K562 (cell line): ENCODE measurements around the gene RCOR3. TPM values are rescaled to one million over a fixed set of nuclear protein-coding genes. Genes with fewer than 3 reads are reported as not detected.
A peak's percentile ranks its signal among the peaks of the same experiment; 100 is the strongest.

ENCODE experiments used
- BACH1 ChIP-seq: fragments of 200-800 bp; sonication (Bioruptor generic); IDR thresholded peaks from 2 replicates; pipeline ENCODE4 v1.6.1; 2016; ENCODE audit warnings: missing genetic modification characterization, missing compliant biosample characterization
- DACH1 ChIP-seq: fragments of 450-650 bp; IDR thresholded peaks from 2 replicates; pipeline ENCODE4 v1.6.1; 2018; ENCODE audit not compliant: partially characterized antibody
- FOXK2 ChIP-seq, 2 experiments: fragments of 450-650 bp; IDR thresholded peaks in 1 of 2; conservative IDR thresholded peaks in 1 of 2; 2 replicates each; pipeline ENCODE4 v1.6.1; 2016; ENCODE audit warnings: low read depth in 2 of 2, mild to moderate bottlenecking in 1 of 2
- NR1H2 ChIP-seq: sonication (generic); formaldehyde crosslinking; IDR thresholded peaks from 2 replicates; pipeline ENCODE4 v1.4.0; 2020; ENCODE audit warnings: mild to moderate bottlenecking, missing genetic modification reagents
- PHTF2 ChIP-seq: fragments of 250-450 bp; sonication (Bioruptor Pico); IDR thresholded peaks from 2 replicates; pipeline ENCODE4 v1.5.0; 2021; ENCODE audit warnings: mild to moderate bottlenecking
- POLR2H ChIP-seq: IDR thresholded peaks from 2 replicates; pipeline ENCODE4 v1.6.1; 2016; ENCODE audit warnings: missing genetic modification characterization, low read depth, mild to moderate bottlenecking, control low read depth, missing compliant biosample characterization, moderate library complexity
- SETDB1 ChIP-seq: IDR thresholded peaks from one replicate; pipeline ENCODE4 v1.6.1; 2012; ENCODE audit warnings: low read length, control low read depth, inconsistent platforms
- SREBF1 ChIP-seq: fragments of 150-350 bp; IDR thresholded peaks from 2 replicates; pipeline ENCODE4 v1.6.1; 2014; ENCODE audit warnings: antibody characterized with exemption, low read depth, low read length, borderline replicate concordance
- TAF1 ChIP-seq: IDR thresholded peaks from 2 replicates; pipeline ENCODE4 v1.6.1; 2011; ENCODE audit warnings: mild to moderate bottlenecking, low read length, moderate library complexity; ENCODE audit not compliant: insufficient read depth, control insufficient read depth, severe bottlenecking; ENCODE audit errors: extremely low read depth
- THRAP3 ChIP-seq: fragments of 450-650 bp; IDR thresholded peaks from 2 replicates; pipeline ENCODE4 v1.6.1; 2016; ENCODE audit warnings: mild to moderate bottlenecking, inconsistent platforms, borderline replicate concordance
- ZFP36 ChIP-seq: fragments of 150-350 bp; IDR thresholded peaks from 2 replicates; pipeline ENCODE4 v1.6.1; 2018; ENCODE audit warnings: low read length, low read depth; ENCODE audit not compliant: partially characterized antibody
- ZNF395 ChIP-seq: fragments of 200-800 bp; sonication (Bioruptor generic); IDR thresholded peaks from 2 replicates; pipeline ENCODE4 v1.6.1; 2017; ENCODE audit warnings: missing genetic modification characterization, missing compliant biosample characterization
- polyA plus RNA-seq, 8 experiments: library from polyadenylated mRNA; depleted of rRNA in 4 of 8; stranded (reverse) in 5 of 8; unstranded in 3 of 8; fragments of >200 nt; fragmentation: Nextera tagmentation in 2 of 8; fragmentation: Illumina TruSeq in 1 of 8; extraction: Ambion mirVana in 2 of 8; extraction: Trizol in 1 of 8; gene quantifications; 2 replicates each; pipeline versions ENCODE4 v1.2.1 to v1.2.3, GENCODE V29; 2011 to 2014; ENCODE audit warnings: inconsistent platforms in 1 of 8, missing spikeins in 1 of 8
- total RNA-seq, 7 experiments: library from RNA; depleted of rRNA in 6 of 7; stranded (reverse); fragments of >200 nt in 6 of 7; fragmentation: Illumina TruSeq in 2 of 7; extraction: Trizol in 2 of 7; gene quantifications; 2 replicates each; pipeline versions ENCODE4 v1.2.1 to v1.2.3, GENCODE V29; 2011 to 2021; ENCODE audit warnings: low replicate concordance in 1 of 7
- TF ChIP-seq, protein P1 (sequence below), 2 experiments: fragments of 450-650 bp; IDR thresholded peaks; 2 replicates each; pipeline ENCODE4 v1.6.1; 2018; ENCODE audit warnings: mild to moderate bottlenecking in 2 of 2, low read depth in 1 of 2; ENCODE audit not compliant: partially characterized antibody in 2 of 2
- TF ChIP-seq, protein P2 (sequence below): fragments of 250-450 bp; sonication (Bioruptor Pico); IDR thresholded peaks from 2 replicates; pipeline ENCODE4 v1.5.0; 2021; ENCODE audit warnings: mild to moderate bottlenecking, borderline replicate concordance
- TF ChIP-seq, protein P3 (sequence below), 2 experiments: fragments of 200-800 bp in 1 of 2; sonication (Bioruptor generic) in 1 of 2; sonication (generic) in 1 of 2; formaldehyde crosslinking in 1 of 2; IDR thresholded peaks in 1 of 2; conservative IDR thresholded peaks in 1 of 2; 2 replicates each; pipeline versions ENCODE4 v1.5.0 to v1.6.1; 2016 to 2020; ENCODE audit warnings: missing compliant biosample characterization in 1 of 2, missing genetic modification characterization in 1 of 2, missing genetic modification reagents in 1 of 2

RCOR3 gene
- total and polyA plus RNA-seq, 9 of the 15 experiments (the other 6 are each of a cell fraction or from before 2014, with no cell fraction given): 9.7 to 42.7 (median 29.5) TPM

- TF ChIP-seq THRAP3: peak; percentile 71; the same call in 1 of the 2 replicates
- TF ChIP-seq NR1H2: no peak
- TF ChIP-seq DACH1: no peak
- peak; percentile 26 for TF ChIP-seq ZFP36
- TF ChIP-seq, protein P1, sequence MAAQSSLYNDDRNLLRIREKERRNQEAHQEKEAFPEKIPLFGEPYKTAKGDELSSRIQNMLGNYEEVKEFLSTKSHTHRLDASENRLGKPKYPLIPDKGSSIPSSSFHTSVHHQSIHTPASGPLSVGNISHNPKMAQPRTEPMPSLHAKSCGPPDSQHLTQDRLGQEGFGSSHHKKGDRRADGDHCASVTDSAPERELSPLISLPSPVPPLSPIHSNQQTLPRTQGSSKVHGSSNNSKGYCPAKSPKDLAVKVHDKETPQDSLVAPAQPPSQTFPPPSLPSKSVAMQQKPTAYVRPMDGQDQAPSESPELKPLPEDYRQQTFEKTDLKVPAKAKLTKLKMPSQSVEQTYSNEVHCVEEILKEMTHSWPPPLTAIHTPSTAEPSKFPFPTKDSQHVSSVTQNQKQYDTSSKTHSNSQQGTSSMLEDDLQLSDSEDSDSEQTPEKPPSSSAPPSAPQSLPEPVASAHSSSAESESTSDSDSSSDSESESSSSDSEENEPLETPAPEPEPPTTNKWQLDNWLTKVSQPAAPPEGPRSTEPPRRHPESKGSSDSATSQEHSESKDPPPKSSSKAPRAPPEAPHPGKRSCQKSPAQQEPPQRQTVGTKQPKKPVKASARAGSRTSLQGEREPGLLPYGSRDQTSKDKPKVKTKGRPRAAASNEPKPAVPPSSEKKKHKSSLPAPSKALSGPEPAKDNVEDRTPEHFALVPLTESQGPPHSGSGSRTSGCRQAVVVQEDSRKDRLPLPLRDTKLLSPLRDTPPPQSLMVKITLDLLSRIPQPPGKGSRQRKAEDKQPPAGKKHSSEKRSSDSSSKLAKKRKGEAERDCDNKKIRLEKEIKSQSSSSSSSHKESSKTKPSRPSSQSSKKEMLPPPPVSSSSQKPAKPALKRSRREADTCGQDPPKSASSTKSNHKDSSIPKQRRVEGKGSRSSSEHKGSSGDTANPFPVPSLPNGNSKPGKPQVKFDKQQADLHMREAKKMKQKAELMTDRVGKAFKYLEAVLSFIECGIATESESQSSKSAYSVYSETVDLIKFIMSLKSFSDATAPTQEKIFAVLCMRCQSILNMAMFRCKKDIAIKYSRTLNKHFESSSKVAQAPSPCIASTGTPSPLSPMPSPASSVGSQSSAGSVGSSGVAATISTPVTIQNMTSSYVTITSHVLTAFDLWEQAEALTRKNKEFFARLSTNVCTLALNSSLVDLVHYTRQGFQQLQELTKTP (IDR thresholded peaks at IDR 0.05; ENCODE audit: low read depth in 1 of 2, partially characterized antibody in 2 of 2): no peak
- TF ChIP-seq, protein P2, sequence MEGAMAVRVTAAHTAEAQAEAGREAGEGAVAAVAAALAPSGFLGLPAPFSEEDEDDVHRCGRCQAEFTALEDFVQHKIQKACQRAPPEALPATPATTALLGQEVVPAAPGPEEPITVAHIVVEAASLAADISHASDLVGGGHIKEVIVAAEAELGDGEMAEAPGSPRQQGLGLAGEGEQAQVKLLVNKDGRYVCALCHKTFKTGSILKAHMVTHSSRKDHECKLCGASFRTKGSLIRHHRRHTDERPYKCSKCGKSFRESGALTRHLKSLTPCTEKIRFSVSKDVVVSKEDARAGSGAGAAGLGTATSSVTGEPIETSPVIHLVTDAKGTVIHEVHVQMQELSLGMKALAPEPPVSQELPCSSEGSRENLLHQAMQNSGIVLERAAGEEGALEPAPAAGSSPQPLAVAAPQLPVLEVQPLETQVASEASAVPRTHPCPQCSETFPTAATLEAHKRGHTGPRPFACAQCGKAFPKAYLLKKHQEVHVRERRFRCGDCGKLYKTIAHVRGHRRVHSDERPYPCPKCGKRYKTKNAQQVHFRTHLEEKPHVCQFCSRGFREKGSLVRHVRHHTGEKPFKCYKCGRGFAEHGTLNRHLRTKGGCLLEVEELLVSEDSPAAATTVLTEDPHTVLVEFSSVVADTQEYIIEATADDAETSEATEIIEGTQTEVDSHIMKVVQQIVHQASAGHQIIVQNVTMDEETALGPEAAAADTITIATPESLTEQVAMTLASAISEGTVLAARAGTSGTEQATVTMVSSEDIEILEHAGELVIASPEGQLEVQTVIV (CRISPR knock-in tag): peak; percentile 90
- TF ChIP-seq TAF1: peak; percentile 73
- TF ChIP-seq SETDB1: no peak
- TF ChIP-seq SREBF1: no peak
- peak; percentile 2; the same call in 1 of the 2 replicates for TF ChIP-seq POLR2H (tag)
- no peak for TF ChIP-seq PHTF2
- TF ChIP-seq, protein P3, sequence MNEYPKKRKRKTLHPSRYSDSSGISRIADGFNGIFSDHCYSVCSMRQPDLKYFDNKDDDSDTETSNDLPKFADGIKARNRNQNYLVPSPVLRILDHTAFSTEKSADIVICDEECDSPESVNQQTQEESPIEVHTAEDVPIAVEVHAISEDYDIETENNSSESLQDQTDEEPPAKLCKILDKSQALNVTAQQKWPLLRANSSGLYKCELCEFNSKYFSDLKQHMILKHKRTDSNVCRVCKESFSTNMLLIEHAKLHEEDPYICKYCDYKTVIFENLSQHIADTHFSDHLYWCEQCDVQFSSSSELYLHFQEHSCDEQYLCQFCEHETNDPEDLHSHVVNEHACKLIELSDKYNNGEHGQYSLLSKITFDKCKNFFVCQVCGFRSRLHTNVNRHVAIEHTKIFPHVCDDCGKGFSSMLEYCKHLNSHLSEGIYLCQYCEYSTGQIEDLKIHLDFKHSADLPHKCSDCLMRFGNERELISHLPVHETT (CRISPR knock-in tag; conservative IDR thresholded peaks at IDR 0.05 in 1 of 2, IDR thresholded peaks at IDR 0.05 in 1 of 2): no peak
- no peak for TF ChIP-seq ZNF395 (CRISPR knock-in tag)
- peak; percentile 92 to 95 for TF ChIP-seq FOXK2 (conservative IDR thresholded peaks at IDR 0.05 in 1 of 2, IDR thresholded peaks at IDR 0.05 in 1 of 2; ENCODE audit: low read depth in 2 of 2)
- TF ChIP-seq BACH1 (tag): no peak
Measured at GRCh38 chr1:211258310-211258755, 833 bp upstream of the RCOR3 start (continued).
